ENCODE results near the gene SQSTM1. TPM values are rescaled to one million over a fixed set of nuclear protein-coding genes. Genes with fewer than 3 reads are reported as not detected.

The SQSTM1 gene
- total RNA-seq, 1 experiment from 2014 or later = 105 TPM

GRCh38 chr5:179837076-179838011 lies 16.6 kb downstream of the SQSTM1 start:
- ChIA-PET CTCF (no interaction called here), POLR2A (ENCODE audit: low non-redundant PET) (no interaction called here)
- no peak for DNase-seq (ENCODE audit: low spot score)
- no peak overlapping the region for H3K27ac ChIP-seq (ENCODE audit: low read depth, low read length, poor library complexity, severe bottlenecking)
- H3K27me3 ChIP-seq (replicated peaks; ENCODE audit: insufficient read depth, low read depth, low read length, poor library complexity) = no peaks in the 10 kb centered on the region
- H3K4me3 ChIP-seq (ENCODE audit: low read depth, low read length, poor library complexity, severe bottlenecking) = no peak overlapping the region
- no peak for TF ChIP-seq EZH2 (IDR thresholded peaks at IDR 0.05; ENCODE audit: borderline replicate concordance, low read depth, low read length, poor library complexity, severe bottlenecking)
- TF ChIP-seq, protein P1, sequence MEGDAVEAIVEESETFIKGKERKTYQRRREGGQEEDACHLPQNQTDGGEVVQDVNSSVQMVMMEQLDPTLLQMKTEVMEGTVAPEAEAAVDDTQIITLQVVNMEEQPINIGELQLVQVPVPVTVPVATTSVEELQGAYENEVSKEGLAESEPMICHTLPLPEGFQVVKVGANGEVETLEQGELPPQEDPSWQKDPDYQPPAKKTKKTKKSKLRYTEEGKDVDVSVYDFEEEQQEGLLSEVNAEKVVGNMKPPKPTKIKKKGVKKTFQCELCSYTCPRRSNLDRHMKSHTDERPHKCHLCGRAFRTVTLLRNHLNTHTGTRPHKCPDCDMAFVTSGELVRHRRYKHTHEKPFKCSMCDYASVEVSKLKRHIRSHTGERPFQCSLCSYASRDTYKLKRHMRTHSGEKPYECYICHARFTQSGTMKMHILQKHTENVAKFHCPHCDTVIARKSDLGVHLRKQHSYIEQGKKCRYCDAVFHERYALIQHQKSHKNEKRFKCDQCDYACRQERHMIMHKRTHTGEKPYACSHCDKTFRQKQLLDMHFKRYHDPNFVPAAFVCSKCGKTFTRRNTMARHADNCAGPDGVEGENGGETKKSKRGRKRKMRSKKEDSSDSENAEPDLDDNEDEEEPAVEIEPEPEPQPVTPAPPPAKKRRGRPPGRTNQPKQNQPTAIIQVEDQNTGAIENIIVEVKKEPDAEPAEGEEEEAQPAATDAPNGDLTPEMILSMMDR (conservative IDR thresholded peaks at IDR 0.05; ENCODE audit: low read depth, low read length) = no peak
- BruUV-seq (replicated peaks) = no TSS peak
- peaks cover 41% of the 10 kb centered on the region for H3K36me3 ChIP-seq (ENCODE audit: insufficient read depth, low read length, poor library complexity, severe bottlenecking)
- no peaks in the 10 kb centered on the region for H3K4me1 ChIP-seq (ENCODE audit: insufficient read depth, low read length, poor library complexity, severe bottlenecking)
- no peaks in the 10 kb centered on the region for H3K9me3 ChIP-seq (ENCODE audit: low read depth, low read length, poor library complexity, severe bottlenecking)
- intact Hi-C loops (cut with micrococcal nuclease; ENCODE audit: unreplicated experiment) = no loop called here

GRCh38 chr5:179839328-179840256 lies 18.9 kb downstream of the SQSTM1 start:
- Histone ChIP-seq H3K27me3 (replicated peaks; ENCODE audit: insufficient read depth, low read depth, low read length, poor library complexity) (no peaks in the 10 kb centered on the region), H3K9me3 (ENCODE audit: low read depth, low read length, poor library complexity, severe bottlenecking) (no peaks in the 10 kb centered on the region), H3K4me3 (ENCODE audit: low read depth, low read length, poor library complexity, severe bottlenecking) (no peak overlapping the region), H3K4me1 (ENCODE audit: insufficient read depth, low read length, poor library complexity, severe bottlenecking) (no peaks in the 10 kb centered on the region), H3K36me3 (ENCODE audit: insufficient read depth, low read length, poor library complexity, severe bottlenecking) (peaks cover 23% of the 10 kb centered on the region), H3K27ac (ENCODE audit: low read depth, low read length, poor library complexity, severe bottlenecking) (no peak overlapping the region)
- CTCF ChIA-PET = no interaction called here
- intact Hi-C loops (cut with micrococcal nuclease; ENCODE audit: unreplicated experiment) = no loop called here
- POLR2A ChIA-PET (ENCODE audit: low non-redundant PET) = no interaction called here
- TF ChIP-seq, protein P1 (conservative IDR thresholded peaks at IDR 0.05; ENCODE audit: low read depth, low read length) = no peak
- TF ChIP-seq EZH2 (IDR thresholded peaks at IDR 0.05; ENCODE audit: borderline replicate concordance, low read depth, low read length, poor library complexity, severe bottlenecking) = no peak
- BruUV-seq (replicated peaks) = no TSS peak
- no peak for DNase-seq (ENCODE audit: low spot score)

DNA sequence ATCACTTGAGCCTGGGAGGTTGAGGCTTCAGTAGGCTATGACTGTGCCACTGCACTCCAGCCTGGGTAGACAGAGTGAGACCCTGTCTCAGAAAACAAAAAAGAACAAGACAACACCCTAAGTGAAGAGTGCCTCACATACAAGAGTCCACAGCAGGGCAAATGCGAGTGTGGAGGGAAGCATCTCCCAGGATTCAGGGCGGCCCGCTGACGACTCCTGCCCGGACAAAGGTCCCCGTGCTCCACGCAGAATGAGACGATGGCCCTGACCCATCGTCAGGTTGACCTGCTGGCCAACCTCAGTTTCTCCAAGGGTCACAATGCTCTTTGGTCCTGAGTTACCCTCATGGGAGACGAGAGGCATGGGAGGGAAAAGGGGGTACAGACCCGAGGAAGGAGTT lies 19.6 kb downstream of the SQSTM1 start:
- no peaks in the 10 kb centered on the region for H3K27me3 ChIP-seq (replicated peaks; ENCODE audit: insufficient read depth, low read depth, low read length, poor library complexity)
- no TSS peak for BruUV-seq (replicated peaks)
- no peak overlapping the region for H3K4me3 ChIP-seq (ENCODE audit: low read depth, low read length, poor library complexity, severe bottlenecking)
- no peak overlapping the region for H3K27ac ChIP-seq (ENCODE audit: low read depth, low read length, poor library complexity, severe bottlenecking)
- no peaks in the 10 kb centered on the region for H3K4me1 ChIP-seq (ENCODE audit: insufficient read depth, low read length, poor library complexity, severe bottlenecking)
- H3K9me3 ChIP-seq (ENCODE audit: low read depth, low read length, poor library complexity, severe bottlenecking) = no peaks in the 10 kb centered on the region
- ChIA-PET CTCF (no interaction called here), POLR2A (ENCODE audit: low non-redundant PET) (no interaction called here)
- no peak for TF ChIP-seq EZH2 (IDR thresholded peaks at IDR 0.05; ENCODE audit: borderline replicate concordance, low read depth, low read length, poor library complexity, severe bottlenecking)
- TF ChIP-seq, protein P1 (conservative IDR thresholded peaks at IDR 0.05; ENCODE audit: low read depth, low read length) = no peak
- intact Hi-C loops (cut with micrococcal nuclease; ENCODE audit: unreplicated experiment) = no loop called here
- DNase-seq (ENCODE audit: low spot score) = no peak
- H3K36me3 ChIP-seq (ENCODE audit: insufficient read depth, low read length, poor library complexity, severe bottlenecking) = peaks cover 23% of the 10 kb centered on the region

All from A673 (cell line).